SK-N-SH treated with all-trans-retinoic acid at 6 μM for 48 hours (cell line): ENCODE measurements around the gene ZBTB7A.

Experiments
- ARNTL ChIP-seq: fragments of 450-650 bp; formaldehyde crosslinking; IDR thresholded peaks from 2 replicates; pipeline ENCODE4 v1.5.0; 2020; ENCODE audit warnings: low read depth, mild to moderate bottlenecking, moderate library complexity, borderline replicate concordance
- CSDC2 ChIP-seq: fragments of 250-450 bp; sonication (Bioruptor Pico); IDR thresholded peaks from 2 replicates; pipeline ENCODE4 v1.5.0; 2020; ENCODE audit warnings: mild to moderate bottlenecking, moderate library complexity
- CSRNP3 ChIP-seq: fragments of 250-450 bp; sonication (Bioruptor Pico); IDR thresholded peaks from 2 replicates; pipeline ENCODE4 v1.5.1; 2021; ENCODE audit warnings: mild to moderate bottlenecking, moderate library complexity
- ESRRG ChIP-seq: fragments of 250-450 bp; sonication (Bioruptor Pico); IDR thresholded peaks from 2 replicates; pipeline ENCODE4 v1.6.1; 2021; ENCODE audit warnings: mild to moderate bottlenecking
- RARB ChIP-seq: fragments of 250-450 bp; sonication (Bioruptor Pico); IDR thresholded peaks from 2 replicates; pipeline ENCODE4 v1.8.0; 2021; ENCODE audit warnings: mild to moderate bottlenecking, moderate library complexity
- TOX ChIP-seq: fragments of 250-450 bp; sonication (Bioruptor Pico); IDR thresholded peaks from 2 replicates; pipeline ENCODE4 v1.8.0; 2021; ENCODE audit warnings: mild to moderate bottlenecking, moderate library complexity, borderline replicate concordance
- ZFP30 ChIP-seq: fragments of 450-650 bp; formaldehyde crosslinking; IDR thresholded peaks from 2 replicates; pipeline ENCODE4 v1.5.0; 2022; ENCODE audit warnings: mild to moderate bottlenecking, moderate library complexity
- TF ChIP-seq, protein P1 (sequence below): fragments of 250-450 bp; sonication (Bioruptor Pico); IDR thresholded peaks from 2 replicates; pipeline ENCODE4 v1.5.1; 2020; ENCODE audit warnings: low read depth, mild to moderate bottlenecking, moderate library complexity
- TF ChIP-seq, protein P2 (sequence below): fragments of 250-450 bp; sonication (Bioruptor Pico); IDR thresholded peaks from 2 replicates; pipeline ENCODE4 v1.8.0; 2020; ENCODE audit warnings: mild to moderate bottlenecking, moderate library complexity, borderline replicate concordance

DNA sequence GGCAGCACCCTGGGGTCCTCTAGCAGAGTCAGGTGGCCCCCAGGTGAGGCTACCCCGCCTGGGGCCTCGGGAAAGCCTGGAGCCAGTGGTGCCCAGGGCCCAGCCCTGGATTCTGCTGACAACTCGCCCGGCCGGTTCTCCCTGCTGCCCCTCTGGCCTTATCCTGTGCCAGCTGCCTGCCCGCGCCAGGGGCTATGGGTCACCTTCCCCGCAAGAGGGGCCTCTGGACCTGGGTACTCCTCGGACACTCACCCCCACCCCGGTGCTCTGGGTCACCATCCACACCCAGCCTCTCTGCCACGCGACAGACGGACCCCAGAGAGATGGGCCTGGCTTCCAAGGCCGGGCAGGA is 24.0 kb downstream of the ZBTB7A start:
- TF ChIP-seq, protein P1, sequence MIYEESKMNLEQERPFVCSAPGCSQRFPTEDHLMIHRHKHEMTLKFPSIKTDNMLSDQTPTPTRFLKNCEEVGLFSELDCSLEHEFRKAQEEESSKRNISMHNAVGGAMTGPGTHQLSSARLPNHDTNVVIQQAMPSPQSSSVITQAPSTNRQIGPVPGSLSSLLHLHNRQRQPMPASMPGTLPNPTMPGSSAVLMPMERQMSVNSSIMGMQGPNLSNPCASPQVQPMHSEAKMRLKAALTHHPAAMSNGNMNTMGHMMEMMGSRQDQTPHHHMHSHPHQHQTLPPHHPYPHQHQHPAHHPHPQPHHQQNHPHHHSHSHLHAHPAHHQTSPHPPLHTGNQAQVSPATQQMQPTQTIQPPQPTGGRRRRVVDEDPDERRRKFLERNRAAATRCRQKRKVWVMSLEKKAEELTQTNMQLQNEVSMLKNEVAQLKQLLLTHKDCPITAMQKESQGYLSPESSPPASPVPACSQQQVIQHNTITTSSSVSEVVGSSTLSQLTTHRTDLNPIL: no peak
- TF ChIP-seq RARB (CRISPR knock-in tag): no peak
- TF ChIP-seq ARNTL (CRISPR knock-in tag): no peak
- TF ChIP-seq CSRNP3: no peak
- no peak for TF ChIP-seq TOX
- TF ChIP-seq ZFP30 (CRISPR knock-in tag): no peak
- no peak for TF ChIP-seq CSDC2 (CRISPR knock-in tag)
- TF ChIP-seq, protein P2, sequence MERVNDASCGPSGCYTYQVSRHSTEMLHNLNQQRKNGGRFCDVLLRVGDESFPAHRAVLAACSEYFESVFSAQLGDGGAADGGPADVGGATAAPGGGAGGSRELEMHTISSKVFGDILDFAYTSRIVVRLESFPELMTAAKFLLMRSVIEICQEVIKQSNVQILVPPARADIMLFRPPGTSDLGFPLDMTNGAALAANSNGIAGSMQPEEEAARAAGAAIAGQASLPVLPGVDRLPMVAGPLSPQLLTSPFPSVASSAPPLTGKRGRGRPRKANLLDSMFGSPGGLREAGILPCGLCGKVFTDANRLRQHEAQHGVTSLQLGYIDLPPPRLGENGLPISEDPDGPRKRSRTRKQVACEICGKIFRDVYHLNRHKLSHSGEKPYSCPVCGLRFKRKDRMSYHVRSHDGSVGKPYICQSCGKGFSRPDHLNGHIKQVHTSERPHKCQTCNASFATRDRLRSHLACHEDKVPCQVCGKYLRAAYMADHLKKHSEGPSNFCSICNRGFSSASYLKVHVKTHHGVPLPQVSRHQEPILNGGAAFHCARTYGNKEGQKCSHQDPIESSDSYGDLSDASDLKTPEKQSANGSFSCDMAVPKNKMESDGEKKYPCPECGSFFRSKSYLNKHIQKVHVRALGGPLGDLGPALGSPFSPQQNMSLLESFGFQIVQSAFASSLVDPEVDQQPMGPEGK (CRISPR knock-in tag): no peak
- TF ChIP-seq ESRRG (CRISPR knock-in tag): no peak
